SK-N-SH treated with all-trans-retinoic acid at 6 μM for 48 hours (cell line): Measurements from ENCODE around the gene ST6GALNAC4.

Experiments
- ATAC-seq: fragments of 200-7000 bp; cut with Tn5 transposase; 3 replicates; pipeline ENCODE4 v1.9.1; 2020; ENCODE audit warnings: mild to moderate bottlenecking, moderate library complexity
- ARNTL ChIP-seq: fragments of 450-650 bp; formaldehyde crosslinking; IDR thresholded peaks from 2 replicates; pipeline ENCODE4 v1.5.0; 2020; ENCODE audit warnings: low read depth, mild to moderate bottlenecking, moderate library complexity, borderline replicate concordance
- BACH2 ChIP-seq: fragments of 250-450 bp; sonication (Bioruptor Pico); IDR thresholded peaks from 2 replicates; pipeline ENCODE4 v1.9.0; 2021; ENCODE audit warnings: mild to moderate bottlenecking, borderline replicate concordance
- CREB5 ChIP-seq: fragments of 250-450 bp; sonication (Bioruptor Pico); IDR thresholded peaks from 2 replicates; pipeline ENCODE4 v1.5.1; 2020; ENCODE audit warnings: low read depth, mild to moderate bottlenecking, moderate library complexity
- ESRRG ChIP-seq: fragments of 250-450 bp; sonication (Bioruptor Pico); IDR thresholded peaks from 2 replicates; pipeline ENCODE4 v1.6.1; 2021; ENCODE audit warnings: mild to moderate bottlenecking
- GLIS3 ChIP-seq: fragments of 250-450 bp; sonication (Bioruptor Pico); IDR thresholded peaks from 2 replicates; pipeline ENCODE4 v1.5.0; 2020; ENCODE audit warnings: mild to moderate bottlenecking, moderate library complexity
- ISL1 ChIP-seq: fragments of 250-450 bp; sonication (Bioruptor Pico); IDR thresholded peaks from 2 replicates; pipeline ENCODE4 v2.1.2; 2022; ENCODE audit warnings: mild to moderate bottlenecking, moderate library complexity
- OSR1 ChIP-seq: fragments of 250-450 bp; sonication (Bioruptor Pico); IDR thresholded peaks from 2 replicates; pipeline ENCODE4 v1.8.0; 2022; ENCODE audit warnings: moderate library complexity, mild to moderate bottlenecking, inconsistent platforms
- POU6F1 ChIP-seq: fragments of 250-450 bp; sonication (Bioruptor Pico); IDR thresholded peaks from 2 replicates; pipeline ENCODE4 v1.8.0; 2021; ENCODE audit warnings: low read depth, mild to moderate bottlenecking, moderate library complexity, borderline replicate concordance
- PPARA ChIP-seq: fragments of 250-450 bp; sonication (Bioruptor Pico); IDR thresholded peaks from 2 replicates; pipeline ENCODE4 v1.5.0; 2020; ENCODE audit warnings: mild to moderate bottlenecking, borderline replicate concordance
- RARB ChIP-seq: fragments of 250-450 bp; sonication (Bioruptor Pico); IDR thresholded peaks from 2 replicates; pipeline ENCODE4 v1.8.0; 2021; ENCODE audit warnings: mild to moderate bottlenecking, moderate library complexity
- SNAI2 ChIP-seq: fragments of 250-450 bp; sonication (Bioruptor Pico); IDR thresholded peaks from 2 replicates; pipeline ENCODE4 v1.5.0; 2020; ENCODE audit warnings: mild to moderate bottlenecking, moderate library complexity
- TCF4 ChIP-seq: fragments of 250-450 bp; sonication (Bioruptor Pico); IDR thresholded peaks from 2 replicates; pipeline ENCODE4 v1.8.0; 2021; ENCODE audit warnings: mild to moderate bottlenecking, moderate library complexity, borderline replicate concordance
- TOX ChIP-seq: fragments of 250-450 bp; sonication (Bioruptor Pico); IDR thresholded peaks from 2 replicates; pipeline ENCODE4 v1.8.0; 2021; ENCODE audit warnings: mild to moderate bottlenecking, moderate library complexity, borderline replicate concordance
- TSHZ2 ChIP-seq: fragments of 250-450 bp; sonication (Bioruptor Pico); IDR thresholded peaks from 2 replicates; pipeline ENCODE4 v1.5.0; 2020; ENCODE audit warnings: mild to moderate bottlenecking, moderate library complexity
- ZC3H10 ChIP-seq: fragments of 250-450 bp; sonication (Bioruptor Pico); IDR thresholded peaks from 2 replicates; pipeline ENCODE4 v1.5.1; 2021; ENCODE audit warnings: mild to moderate bottlenecking, moderate library complexity
- ZFP3 ChIP-seq: fragments of 250-450 bp; sonication (Bioruptor Pico); IDR thresholded peaks from 2 replicates; pipeline ENCODE4 v1.5.0; 2020; ENCODE audit warnings: mild to moderate bottlenecking, moderate library complexity
- ZFP30 ChIP-seq: fragments of 450-650 bp; formaldehyde crosslinking; IDR thresholded peaks from 2 replicates; pipeline ENCODE4 v1.5.0; 2022; ENCODE audit warnings: mild to moderate bottlenecking, moderate library complexity
- ZNF565 ChIP-seq: fragments of 450-650 bp; formaldehyde crosslinking; conservative IDR thresholded peaks from 2 replicates; pipeline ENCODE4 v1.5.0; 2020; ENCODE audit warnings: low read depth, mild to moderate bottlenecking, moderate library complexity
- ZNF70 ChIP-seq: fragments of 450-650 bp; formaldehyde crosslinking; IDR thresholded peaks from 2 replicates; pipeline ENCODE4 v1.5.0; 2020; ENCODE audit warnings: mild to moderate bottlenecking, moderate library complexity
- ZNF8 ChIP-seq: fragments of 450-650 bp; formaldehyde crosslinking; IDR thresholded peaks from 2 replicates; pipeline ENCODE4 v1.5.0; 2020; ENCODE audit warnings: mild to moderate bottlenecking, moderate library complexity
- TF ChIP-seq, protein P1 (sequence below): fragments of 250-450 bp; sonication (Bioruptor Pico); IDR thresholded peaks from 2 replicates; pipeline ENCODE4 v1.8.0; 2020; ENCODE audit warnings: mild to moderate bottlenecking, moderate library complexity, borderline replicate concordance

Gene ST6GALNAC4

DNA sequence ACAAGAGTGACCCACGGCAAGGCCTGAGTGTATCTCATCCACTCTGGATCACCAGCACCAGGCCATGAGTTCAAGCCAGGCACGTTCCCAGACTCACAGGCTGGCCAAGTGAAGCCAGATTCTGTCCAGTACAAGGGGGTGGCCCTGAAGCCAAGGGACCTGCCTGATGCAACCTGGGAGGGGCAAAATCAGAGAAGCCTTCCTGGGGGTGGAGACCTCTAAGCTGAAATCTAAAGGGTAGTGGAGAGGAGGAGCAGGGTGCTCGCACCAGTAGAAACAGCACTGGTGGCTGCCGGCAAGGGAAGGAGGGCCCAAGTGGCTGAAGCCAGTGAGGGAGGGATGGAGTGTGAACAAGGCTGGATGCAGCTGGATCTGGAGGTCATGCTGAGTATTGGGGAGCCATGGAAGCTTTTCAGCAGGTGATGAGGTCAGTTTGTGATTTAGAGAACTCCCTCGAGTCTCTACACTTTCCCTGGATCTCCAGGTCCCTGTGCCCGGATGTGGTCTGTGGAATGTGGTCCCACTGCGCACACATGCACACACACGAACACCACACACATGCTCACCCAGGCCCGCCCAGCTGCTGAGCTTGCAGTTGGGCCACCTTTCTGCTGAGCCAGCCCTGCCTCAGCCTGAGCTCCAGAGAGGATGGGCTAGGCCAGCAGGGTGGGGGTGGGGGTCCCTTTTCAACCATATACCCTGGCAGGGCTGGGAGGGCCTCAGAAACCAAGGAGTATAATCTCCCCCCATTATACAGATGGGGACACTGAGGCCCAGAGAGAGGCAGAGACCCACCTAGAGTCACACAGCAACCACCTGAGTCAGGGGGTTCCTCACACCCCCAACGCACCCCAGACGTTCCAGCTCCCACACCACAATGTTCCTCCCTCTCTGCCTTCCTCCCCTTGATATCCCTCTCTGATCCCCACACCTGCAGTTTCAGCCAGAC is 12.1 kb upstream of the ST6GALNAC4 start:
- TF ChIP-seq CREB5 (CRISPR knock-in tag) = no peak
- TF ChIP-seq ZNF565 = no peak

DNA sequence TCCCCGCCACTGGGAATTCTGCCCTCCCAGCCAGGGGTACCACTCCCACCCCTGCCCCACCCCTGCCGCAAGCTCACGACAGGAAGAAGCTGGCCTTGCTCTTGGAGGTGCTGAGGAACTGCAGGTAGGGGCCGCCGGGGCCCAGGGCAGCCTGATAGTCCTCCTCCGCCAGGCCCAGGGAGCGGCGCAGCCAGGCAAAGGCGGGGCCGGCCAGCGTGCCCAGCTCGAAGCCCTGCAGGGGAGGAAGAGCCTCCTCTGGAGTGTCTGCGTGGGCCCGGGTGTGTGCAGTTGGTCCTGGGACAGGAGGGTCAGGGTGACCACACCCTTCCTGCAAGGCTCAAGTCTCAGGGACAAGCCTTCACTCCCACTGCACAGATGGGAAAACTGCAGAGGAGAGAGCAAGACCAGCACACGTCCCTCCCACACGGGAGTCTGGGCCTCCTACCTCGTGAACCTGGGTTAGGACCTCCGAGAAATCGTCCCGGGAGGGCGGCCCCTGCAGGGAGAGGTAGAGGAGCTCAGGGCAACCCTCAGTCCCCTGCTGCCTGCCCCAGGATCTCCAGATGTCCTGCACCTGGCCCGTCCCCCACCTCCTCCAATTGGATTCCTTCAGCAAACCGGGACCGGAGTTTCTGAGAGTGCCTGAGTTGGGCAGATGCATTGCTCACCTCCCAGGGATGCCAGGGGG is 11.3 kb upstream of the ST6GALNAC4 start:
- TF ChIP-seq, protein P1, sequence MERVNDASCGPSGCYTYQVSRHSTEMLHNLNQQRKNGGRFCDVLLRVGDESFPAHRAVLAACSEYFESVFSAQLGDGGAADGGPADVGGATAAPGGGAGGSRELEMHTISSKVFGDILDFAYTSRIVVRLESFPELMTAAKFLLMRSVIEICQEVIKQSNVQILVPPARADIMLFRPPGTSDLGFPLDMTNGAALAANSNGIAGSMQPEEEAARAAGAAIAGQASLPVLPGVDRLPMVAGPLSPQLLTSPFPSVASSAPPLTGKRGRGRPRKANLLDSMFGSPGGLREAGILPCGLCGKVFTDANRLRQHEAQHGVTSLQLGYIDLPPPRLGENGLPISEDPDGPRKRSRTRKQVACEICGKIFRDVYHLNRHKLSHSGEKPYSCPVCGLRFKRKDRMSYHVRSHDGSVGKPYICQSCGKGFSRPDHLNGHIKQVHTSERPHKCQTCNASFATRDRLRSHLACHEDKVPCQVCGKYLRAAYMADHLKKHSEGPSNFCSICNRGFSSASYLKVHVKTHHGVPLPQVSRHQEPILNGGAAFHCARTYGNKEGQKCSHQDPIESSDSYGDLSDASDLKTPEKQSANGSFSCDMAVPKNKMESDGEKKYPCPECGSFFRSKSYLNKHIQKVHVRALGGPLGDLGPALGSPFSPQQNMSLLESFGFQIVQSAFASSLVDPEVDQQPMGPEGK (CRISPR knock-in tag) = no peak
- TF ChIP-seq ESRRG (CRISPR knock-in tag) = no peak
- TF ChIP-seq POU6F1 (CRISPR knock-in tag) = no peak
- no peak for TF ChIP-seq TOX (CRISPR knock-in tag)
- TF ChIP-seq PPARA (CRISPR knock-in tag) = no peak
- no peak for TF ChIP-seq SNAI2
- no peak for TF ChIP-seq BACH2 (CRISPR knock-in tag)
- no peak for TF ChIP-seq TSHZ2 (CRISPR knock-in tag)
- TF ChIP-seq OSR1 (CRISPR knock-in tag) = no peak
- no peak for TF ChIP-seq CREB5 (CRISPR knock-in tag)
- no peak for TF ChIP-seq ZFP30
- TF ChIP-seq GLIS3 (CRISPR knock-in tag) = no peak
- no peak for TF ChIP-seq TCF4 (CRISPR knock-in tag)
- TF ChIP-seq RARB = no peak
- TF ChIP-seq ISL1 (CRISPR knock-in tag) = no peak
- no peak for TF ChIP-seq ARNTL (CRISPR knock-in tag)
- no peak for TF ChIP-seq ZNF8 (CRISPR knock-in tag)
- no peak for TF ChIP-seq ZFP3 (CRISPR knock-in tag)
- no peak for TF ChIP-seq ZC3H10 (CRISPR knock-in tag)
- TF ChIP-seq ZNF70 (CRISPR knock-in tag) = no peak
- ATAC-seq = no peak

More for the DNA sequence above, 12.1 kb upstream of the ST6GALNAC4 start:
- no peak for ATAC-seq
